Gastroesophageal sphincter (tissue), 3 donors: Measurements from ENCODE around the gene CTNND2.

Experiments used
- CTCF ChIP-seq, 4 experiments: fragments of 200-600 bp in 2 of 4; fragments of 450-650 bp in 2 of 4; sonication (generic) in 1 of 4; IDR thresholded peaks; one replicate each; pipeline ENCODE4 v1.5.1; 2017 to 2019; ENCODE audit warnings: antibody characterized with exemption in 4 of 4, mild to moderate bottlenecking in 2 of 4, moderate library complexity in 2 of 4
- EP300 ChIP-seq: sonication (generic); formaldehyde crosslinking; IDR thresholded peaks from one replicate; pipeline ENCODE4 v1.6.1; 2017; ENCODE audit warnings: antibody characterized with exemption, mild to moderate bottlenecking
- POLR2A ChIP-seq, 2 donors: fragments of 450-650 bp; IDR thresholded peaks; one replicate each; pipeline ENCODE4 v1.6.1; 2017; ENCODE audit warnings: antibody characterized with exemption in 2 of 2, mild to moderate bottlenecking in 2 of 2, moderate library complexity in 1 of 2

DNA sequence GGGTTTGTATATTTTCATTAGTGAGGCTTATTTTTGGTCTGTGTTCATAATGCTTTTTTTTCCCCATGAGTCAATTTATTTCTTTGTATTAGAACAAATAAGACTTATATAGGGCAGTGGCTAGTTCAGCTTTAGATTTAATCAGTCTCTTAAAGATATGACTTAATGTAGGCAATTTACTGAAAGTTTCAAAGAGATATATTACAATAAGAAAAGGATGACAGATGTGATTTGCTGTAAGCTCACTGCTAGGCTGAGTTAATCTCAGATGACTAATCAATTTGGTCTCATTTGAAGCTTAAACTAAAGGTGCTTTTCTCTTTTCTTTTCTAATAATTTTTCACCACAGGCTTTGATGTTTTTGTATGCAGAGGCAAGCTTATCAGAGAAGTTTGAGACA is 851.4 kb downstream of the CTNND2 start:
- TF ChIP-seq POLR2A (IDR thresholded peaks at IDR 0.05) (no peak), CTCF (IDR thresholded peaks at IDR 0.05) (no peak), EP300 (no peak)
